ENCODE data around the gene MAP7D1.

Gene MAP7D1

DNA sequence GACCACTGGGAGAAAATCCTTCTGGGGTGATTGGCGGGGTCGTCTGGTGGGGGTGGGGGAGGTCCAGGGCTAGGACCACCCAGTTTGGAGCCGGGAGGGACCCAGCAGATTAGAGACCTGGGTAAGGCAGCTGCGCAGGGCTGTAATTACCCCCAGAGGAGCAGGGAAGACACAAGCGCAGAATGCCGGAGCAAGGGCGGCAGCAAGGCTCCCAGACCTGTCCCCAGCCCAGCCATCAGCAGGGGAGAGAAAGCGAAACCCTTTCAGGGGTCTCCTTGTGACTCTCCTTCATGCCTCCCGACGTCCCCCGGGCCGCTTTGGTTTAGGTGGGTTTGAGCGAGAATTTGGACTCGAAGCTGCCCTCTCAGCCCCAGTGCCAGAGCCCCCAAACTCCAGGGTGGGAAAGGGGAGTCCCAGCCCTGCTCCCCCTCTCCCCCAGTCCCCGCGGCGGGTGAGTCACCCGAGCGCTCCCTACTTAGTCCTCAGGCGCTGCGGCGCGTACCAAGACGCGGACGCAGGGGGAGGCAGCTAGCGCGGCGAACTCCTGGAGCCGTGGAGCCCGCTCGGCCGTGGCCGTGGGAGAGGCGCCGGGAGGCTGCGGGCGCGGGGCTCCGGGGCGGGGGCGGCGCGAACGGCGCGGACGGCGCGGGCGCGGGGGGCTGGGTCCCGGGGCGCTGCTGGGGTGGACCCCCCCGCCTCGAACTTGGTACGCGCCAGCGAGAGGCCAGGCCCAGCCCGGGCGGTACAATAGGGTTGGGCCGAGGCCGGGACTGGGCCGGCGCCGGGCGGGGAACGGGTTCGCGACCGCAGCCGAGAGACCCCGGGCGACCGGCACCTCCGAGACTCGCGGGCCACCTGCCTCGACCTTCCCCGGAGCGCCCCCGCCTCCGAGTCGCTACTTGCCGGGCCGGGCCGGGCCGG lies at the start of gene MAP7D1:
Gene MAP7D1 (plus strand): TSS at position 753 of the 921 bp plus-strand sequence. CDS start 258 bp downstream, outside the sequence.
- peak; percentile 89 for DNase-seq (ENCODE audit: low spot score)

GRCh38 chr1:36106269-36106668 lies 49.7 kb upstream of the MAP7D1 start:
- no peak for DNase-seq (ENCODE audit: low spot score)

DNA sequence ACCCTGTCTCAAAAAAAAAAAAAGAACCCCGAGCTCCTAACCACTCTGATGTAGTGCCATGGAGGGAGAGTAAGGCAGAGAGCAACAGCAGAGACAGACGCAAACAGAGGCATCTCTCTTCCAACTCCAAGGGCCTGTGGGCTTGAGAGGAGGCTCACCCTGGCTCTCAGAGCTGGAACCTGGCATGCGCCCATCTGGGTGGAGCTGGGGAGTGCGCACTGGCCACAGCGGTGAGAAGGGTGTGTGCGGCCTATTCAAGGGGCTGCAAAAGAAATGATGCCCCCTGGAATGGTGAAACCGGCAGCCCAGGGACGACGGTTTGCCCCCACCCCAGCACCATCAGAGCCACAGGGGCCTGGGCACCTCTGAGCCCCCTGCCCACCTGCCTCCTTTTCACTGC lies 48.6 kb upstream of the MAP7D1 start:
- DNase-seq (ENCODE audit: low spot score): no peak

DNA sequence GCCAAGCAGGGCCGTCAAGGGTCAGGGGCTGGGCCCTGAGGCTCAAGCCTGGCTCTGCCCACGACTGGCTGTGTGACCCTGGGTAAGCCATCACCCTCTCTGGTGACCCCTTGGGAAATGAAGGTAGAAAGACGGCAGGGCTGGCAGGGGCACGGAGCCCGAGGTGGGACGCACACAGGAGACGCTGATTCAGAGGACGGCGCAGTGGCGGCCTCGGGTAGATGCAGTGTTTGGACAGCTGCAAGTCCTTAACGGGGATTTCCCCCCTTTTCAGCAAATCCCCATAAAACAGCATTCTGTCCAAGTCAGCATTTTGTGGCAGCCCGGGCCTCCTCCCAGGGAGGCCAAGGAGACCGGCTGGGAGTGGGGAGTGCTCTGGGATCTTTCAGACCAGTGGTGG lies 47.6 kb upstream of the MAP7D1 start:
- no peak for DNase-seq (ENCODE audit: low spot score)

- DNase-seq (ENCODE audit: low spot score): no peak
Measured at GRCh38 chr1:36109041-36109679, 46.8 kb upstream of the MAP7D1 start.

DNA sequence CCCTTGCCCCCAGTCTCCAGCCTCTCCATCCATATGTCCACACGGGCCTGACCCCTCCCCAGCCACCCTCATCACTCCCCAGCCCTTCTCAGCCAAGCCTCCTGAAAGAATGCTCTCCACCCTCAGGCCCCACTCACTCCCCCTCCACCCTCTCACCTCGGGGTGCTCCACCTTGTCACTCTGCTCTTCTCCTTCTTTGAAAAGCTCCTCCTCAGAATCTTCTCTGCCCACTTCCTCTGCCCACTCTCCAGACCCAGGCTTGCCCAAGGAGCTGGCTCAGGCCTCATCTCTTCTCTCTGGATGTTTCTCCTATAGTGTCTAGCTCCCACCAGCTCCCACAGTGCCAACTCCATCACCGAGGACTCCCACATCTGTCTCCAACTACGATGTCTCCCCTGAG lies 44.8 kb upstream of the MAP7D1 start:
- DNase-seq (ENCODE audit: low spot score): no peak

DNA sequence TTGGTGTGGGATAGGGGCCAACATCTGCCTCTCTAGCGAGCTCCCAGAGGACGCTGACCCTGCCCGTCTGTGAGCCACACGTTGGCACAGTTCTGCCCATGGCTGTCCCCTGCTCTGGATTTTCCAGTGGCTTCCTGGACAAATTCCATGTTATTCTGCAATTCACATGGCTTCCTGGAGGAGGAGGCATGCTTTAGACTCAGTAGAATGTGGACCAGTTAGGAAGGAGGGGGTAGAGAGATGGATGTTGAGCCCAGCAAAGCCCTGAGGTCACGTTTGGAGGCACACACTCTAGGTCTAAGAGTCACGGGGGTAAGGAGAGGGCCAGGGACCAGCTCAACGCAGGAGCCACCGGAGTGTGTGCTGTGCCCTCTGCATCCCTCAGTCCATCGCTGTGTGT lies 43.1 kb upstream of the MAP7D1 start:
- no peak for DNase-seq (ENCODE audit: low spot score)

DNA sequence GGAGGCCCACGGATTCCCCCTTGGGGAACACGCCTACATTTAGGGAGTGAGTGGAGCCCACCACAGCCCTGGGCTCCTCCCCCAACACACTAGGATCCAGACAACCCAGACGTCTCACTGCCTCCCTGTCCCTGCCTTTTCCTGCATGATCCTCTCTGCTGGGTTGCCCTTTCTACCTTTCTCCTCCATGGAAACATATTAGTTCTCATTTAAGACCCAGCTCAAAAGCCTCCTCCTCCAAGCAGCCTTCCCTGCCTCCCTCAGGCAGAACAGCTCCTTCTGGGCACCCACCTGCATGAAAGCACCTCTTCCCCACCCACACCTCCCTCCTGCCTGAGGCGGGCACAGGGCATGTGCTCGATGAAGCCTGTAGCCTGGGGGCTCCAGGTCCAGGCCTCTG lies 41.6 kb upstream of the MAP7D1 start:
- DNase-seq (ENCODE audit: low spot score): no peak

- DNase-seq (ENCODE audit: low spot score): no peak
Measured at GRCh38 chr1:36115200-36115669, 40.7 kb upstream of the MAP7D1 start.

- no peak for DNase-seq (ENCODE audit: low spot score)
Measured at GRCh38 chr1:36115931-36116330, 40.0 kb upstream of the MAP7D1 start.

DNA sequence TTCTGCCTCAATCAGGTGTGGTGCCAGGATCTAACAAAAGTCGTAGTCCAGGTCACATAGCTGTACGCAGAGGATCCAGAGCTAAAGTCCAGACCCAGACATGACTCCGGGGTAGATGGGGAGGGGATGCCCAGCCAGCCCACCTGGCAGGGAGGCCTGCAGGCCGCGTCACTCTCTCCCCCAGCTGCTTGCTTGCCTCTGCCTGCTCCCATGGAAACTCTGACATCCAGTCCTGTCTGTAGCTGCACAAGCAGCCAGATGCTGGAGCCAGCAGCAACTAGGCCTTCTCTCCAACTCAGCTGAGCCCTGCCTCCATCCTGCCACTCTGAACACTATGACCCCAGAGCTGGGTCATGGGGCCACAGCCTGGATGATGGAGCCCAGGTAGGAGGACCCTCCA lies 39.1 kb upstream of the MAP7D1 start:
- no peak for DNase-seq (ENCODE audit: low spot score)

DNA sequence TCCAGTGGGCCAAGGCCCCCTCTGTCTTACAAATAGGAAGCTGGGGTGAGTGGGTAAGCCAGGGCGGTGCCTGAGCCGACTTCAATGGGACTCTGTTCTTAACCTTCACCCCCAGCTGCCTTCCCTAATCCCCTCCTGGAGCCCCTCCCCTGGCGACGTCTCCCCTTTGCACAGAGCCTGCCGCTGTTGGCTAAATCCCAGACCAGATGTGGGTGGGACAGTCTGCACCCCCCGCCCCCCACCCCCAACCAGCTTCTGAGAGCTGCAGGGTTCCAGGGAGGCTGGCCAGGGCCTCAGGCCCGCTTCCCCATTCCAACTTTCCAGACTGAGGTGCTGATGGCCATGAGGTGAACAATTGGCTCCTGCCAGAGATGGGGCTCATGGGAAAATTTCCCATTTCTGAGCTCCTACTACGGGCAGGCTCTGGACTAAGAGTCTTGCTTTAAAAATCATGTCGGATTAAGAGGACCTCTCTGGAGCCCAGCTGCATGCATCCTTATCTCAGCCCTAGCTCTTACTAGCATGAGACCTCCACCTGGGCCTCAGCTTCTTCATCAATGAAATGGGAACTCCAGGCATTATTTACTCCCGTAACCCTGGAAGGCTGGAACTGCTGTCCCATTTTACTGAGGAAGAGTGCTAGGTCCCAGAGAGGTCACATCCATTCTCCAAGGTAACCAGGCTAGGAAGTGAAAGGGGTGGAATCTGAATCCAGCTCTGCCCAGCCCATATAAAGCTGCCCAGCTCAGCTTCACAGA lies 37.3 kb upstream of the MAP7D1 start:
- DNase-seq (ENCODE audit: low spot score): no peak

DNA sequence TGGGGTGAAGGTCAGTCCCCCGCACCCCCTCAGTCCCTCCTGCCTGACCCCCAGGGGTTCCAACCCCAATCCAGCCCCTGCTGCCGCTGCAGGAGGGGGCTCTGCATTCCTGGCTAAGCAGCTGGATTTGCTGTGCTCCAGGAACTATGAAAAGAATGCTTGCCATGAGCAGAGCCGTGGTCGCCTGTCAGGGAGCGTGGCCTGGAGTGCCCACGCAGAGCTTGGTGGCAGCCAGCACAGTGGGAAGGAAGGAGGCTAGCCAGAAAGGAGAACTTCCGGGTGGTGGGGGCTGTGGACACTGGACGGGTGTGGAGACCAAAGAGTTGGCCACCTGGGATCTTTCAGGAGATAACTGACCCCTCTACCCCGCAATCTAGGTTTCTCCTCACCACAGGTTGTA lies 36.5 kb upstream of the MAP7D1 start:
- no peak for DNase-seq (ENCODE audit: low spot score)

- DNase-seq (ENCODE audit: low spot score): no peak
Measured at GRCh38 chr1:36122062-36123030, 33.6 kb upstream of the MAP7D1 start.

GRCh38 chr1:36123356-36123755 lies 32.6 kb upstream of the MAP7D1 start:
- DNase-seq (ENCODE audit: low spot score): peak; percentile 81

- no peak for DNase-seq (ENCODE audit: low spot score)
Measured at GRCh38 chr1:36124404-36125128, 31.4 kb upstream of the MAP7D1 start.

- DNase-seq (ENCODE audit: low spot score): no peak
Measured at GRCh38 chr1:36125129-36125991, 30.6 kb upstream of the MAP7D1 start, which contains the start of gene COL8A2. TSS of gene COL8A2 (minus strand) at chr1:36125222. CDS start at chr1:36100242, 24,980 bp downstream.

- DNase-seq (ENCODE audit: low spot score): no peak
Measured at GRCh38 chr1:36126005-36126716, 29.8 kb upstream of the MAP7D1 start.

Measured in pons (tissue), 1 donor.